NAMALWA (cell line): Measurements from ENCODE around the gene CYSTM1.
"Not testable (repeated sequence)": the region's sequence is repeated elsewhere in the genome, so short reads cannot be mapped to it uniquely, and the experiment has no call there.

Experiments
- DNase-seq: peaks from one replicate; pipeline ENCODE4 v3.0.0-alpha.2; 2015; ENCODE audit warnings: low spot score

CYSTM1 gene

GRCh38 chr5:140150201-140150600 lies 24.8 kb upstream of the CYSTM1 start:
- DNase-seq, result no peak

GRCh38 chr5:140151144-140152021 lies 23.6 kb upstream of the CYSTM1 start:
- no peak for DNase-seq

- DNase-seq, result no peak
Observed at GRCh38 chr5:140152022-140152999, 22.7 kb upstream of the CYSTM1 start.

GRCh38 chr5:140153255-140153654 lies 21.7 kb upstream of the CYSTM1 start:
- no peak for DNase-seq

- no peak for DNase-seq
Observed at GRCh38 chr5:140153905-140154304, 21.1 kb upstream of the CYSTM1 start.

- not testable (repeated sequence) for DNase-seq
Observed at GRCh38 chr5:140154710-140155381, 20.1 kb upstream of the CYSTM1 start.

- DNase-seq, result peak; percentile 89
Observed at GRCh38 chr5:140157032-140157781, 17.8 kb upstream of the CYSTM1 start.

- DNase-seq, result no peak
Observed at GRCh38 chr5:140159014-140159927, 15.7 kb upstream of the CYSTM1 start.

- DNase-seq, result no peak
Observed at GRCh38 chr5:140162275-140162674, 12.7 kb upstream of the CYSTM1 start.

- no peak for DNase-seq
Observed at GRCh38 chr5:140162781-140163180, 12.2 kb upstream of the CYSTM1 start.

GRCh38 chr5:140165101-140165922 lies 9.7 kb upstream of the CYSTM1 start:
- no peak for DNase-seq

- no peak for DNase-seq
Observed at GRCh38 chr5:140165923-140166270, 9.1 kb upstream of the CYSTM1 start.

GRCh38 chr5:140166911-140167310 lies 8.1 kb upstream of the CYSTM1 start:
- DNase-seq, result no peak

GRCh38 chr5:140168371-140168770 lies 6.6 kb upstream of the CYSTM1 start:
- no peak for DNase-seq

GRCh38 chr5:140169410-140169809 lies 5.6 kb upstream of the CYSTM1 start:
- DNase-seq, result no peak

GRCh38 chr5:140172483-140172882 lies 2.5 kb upstream of the CYSTM1 start:
- no peak for DNase-seq

- no peak for DNase-seq
Observed at GRCh38 chr5:140174014-140174413, 974 bp upstream of the CYSTM1 start.

GRCh38 chr5:140175367-140176030 lies 511 bp downstream of the CYSTM1 start:
- DNase-seq, result peak; percentile 86

- DNase-seq, result no peak
Observed at GRCh38 chr5:140176031-140176387, 1.0 kb downstream of the CYSTM1 start.
